HG02870 (cell line): ENCODE measurements around the gene C15orf39.

Experiments
- ATAC-seq: cut with Tn5 transposase; IDR thresholded peaks from one replicate; pipeline ENCODE4 v1.9.1; 2021; ENCODE audit warnings: mild to moderate bottlenecking, moderate library complexity; ENCODE audit not compliant: unreplicated experiment

Gene C15orf39

GRCh38 chr15:75195122-75195765, 6.4 kb upstream of the C15orf39 start:
- no peak for ATAC-seq

- no peak for ATAC-seq
Observed at GRCh38 chr15:75195766-75196241, 5.9 kb upstream of the C15orf39 start.

- ATAC-seq = no peak
Observed at GRCh38 chr15:75197062-75197630, 4.5 kb upstream of the C15orf39 start.

GRCh38 chr15:75198560-75199356, 2.9 kb upstream of the C15orf39 start:
- ATAC-seq = no peak

GRCh38 chr15:75199357-75199940, 2.2 kb upstream of the C15orf39 start:
- no peak for ATAC-seq

- ATAC-seq = no peak
Observed at GRCh38 chr15:75200391-75200764, 1.3 kb upstream of the C15orf39 start.

- no peak for ATAC-seq
Observed at GRCh38 chr15:75200765-75201615, 692 bp upstream of the C15orf39 start.

- ATAC-seq = peak; percentile 28
Observed at GRCh38 chr15:75202251-75203016, 752 bp downstream of the C15orf39 start.

- ATAC-seq = no peak
Observed at GRCh38 chr15:75203017-75203907, 1.6 kb downstream of the C15orf39 start.

- ATAC-seq = no peak
Observed at GRCh38 chr15:75203908-75204263, 2.2 kb downstream of the C15orf39 start.

GRCh38 chr15:75204340-75205063, 2.8 kb downstream of the C15orf39 start:
- ATAC-seq = peak; percentile 38

- no peak for ATAC-seq
Observed at GRCh38 chr15:75205064-75205395, 3.3 kb downstream of the C15orf39 start.

- ATAC-seq = no peak
Observed at GRCh38 chr15:75206006-75206405, 4.3 kb downstream of the C15orf39 start.

- no peak for ATAC-seq
Observed at GRCh38 chr15:75206803-75207617, 5.3 kb downstream of the C15orf39 start.

- ATAC-seq = no peak
Observed at GRCh38 chr15:75207618-75208500, 6.2 kb downstream of the C15orf39 start.

- ATAC-seq = no peak
Observed at GRCh38 chr15:75208501-75209288, 7.0 kb downstream of the C15orf39 start.
